MM.1S (cell line): ENCODE results near the gene EREG.

Experiments
- EZH2 ChIP-seq: fragments of 300-600 bp; sonication (generic); optimal IDR thresholded peaks from 2 replicates; pipeline ENCODE3; 2017; ENCODE audit warnings: low read depth, mild to moderate bottlenecking, antibody characterized with exemption, low read length, mixed read lengths
- TF ChIP-seq, protein P1 (sequence below): fragments of 300-600 bp; sonication (generic); IDR thresholded peaks from 2 replicates; pipeline ENCODE4 v1.5.1; 2016; ENCODE audit warnings: antibody characterized with exemption, low read length, mixed read lengths

DNA sequence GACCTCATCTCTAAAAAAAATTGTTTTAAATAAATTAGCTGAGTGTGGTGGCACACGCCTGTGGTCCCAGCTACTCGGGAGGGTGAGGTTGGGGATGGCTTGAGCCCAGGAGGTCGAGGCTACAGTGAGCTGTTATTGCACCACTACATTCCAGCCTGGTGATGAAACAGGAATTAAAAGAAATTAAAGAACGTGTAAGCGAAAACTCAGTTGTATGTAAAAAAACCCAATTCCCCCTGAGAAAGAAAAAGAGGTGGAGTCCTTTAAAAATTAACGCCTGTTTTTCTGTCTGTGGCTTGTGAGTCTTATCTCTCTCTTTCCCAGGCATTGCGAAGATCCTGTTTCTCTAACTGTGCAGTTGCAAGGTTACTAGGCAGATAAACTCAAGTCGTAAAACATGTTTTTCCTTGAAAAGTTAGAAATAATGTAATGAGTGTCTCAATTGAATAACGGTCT, 34.6 kb upstream of the EREG start:
- TF ChIP-seq EZH2 = no peak
- TF ChIP-seq, protein P1, sequence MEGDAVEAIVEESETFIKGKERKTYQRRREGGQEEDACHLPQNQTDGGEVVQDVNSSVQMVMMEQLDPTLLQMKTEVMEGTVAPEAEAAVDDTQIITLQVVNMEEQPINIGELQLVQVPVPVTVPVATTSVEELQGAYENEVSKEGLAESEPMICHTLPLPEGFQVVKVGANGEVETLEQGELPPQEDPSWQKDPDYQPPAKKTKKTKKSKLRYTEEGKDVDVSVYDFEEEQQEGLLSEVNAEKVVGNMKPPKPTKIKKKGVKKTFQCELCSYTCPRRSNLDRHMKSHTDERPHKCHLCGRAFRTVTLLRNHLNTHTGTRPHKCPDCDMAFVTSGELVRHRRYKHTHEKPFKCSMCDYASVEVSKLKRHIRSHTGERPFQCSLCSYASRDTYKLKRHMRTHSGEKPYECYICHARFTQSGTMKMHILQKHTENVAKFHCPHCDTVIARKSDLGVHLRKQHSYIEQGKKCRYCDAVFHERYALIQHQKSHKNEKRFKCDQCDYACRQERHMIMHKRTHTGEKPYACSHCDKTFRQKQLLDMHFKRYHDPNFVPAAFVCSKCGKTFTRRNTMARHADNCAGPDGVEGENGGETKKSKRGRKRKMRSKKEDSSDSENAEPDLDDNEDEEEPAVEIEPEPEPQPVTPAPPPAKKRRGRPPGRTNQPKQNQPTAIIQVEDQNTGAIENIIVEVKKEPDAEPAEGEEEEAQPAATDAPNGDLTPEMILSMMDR = no peak
